ENCODE data around the gene FREM1. TPM values are rescaled to one million over a fixed set of nuclear protein-coding genes. Genes with fewer than 3 reads are reported as not detected.

FREM1 gene
- total and polyA plus RNA-seq, 2 of the 4 experiments (the other 2 are of a cell fraction) = under 0.01 TPM; not detected in 1

GRCh38 chr9:14906644-14907359, 3.4 kb downstream of the FREM1 start:
- dilution Hi-C loops (cut with HindIII; ENCODE audit: low sequenced_read_pairs, unreplicated experiment) (no loop called here), in situ Hi-C loops (cut with MboI; ENCODE audit: low sequenced_read_pairs) (no loop called here), intact Hi-C loops (cut with micrococcal nuclease) (no loop called here)
- Histone ChIP-seq H3K23ac (ENCODE audit: low read depth, low read length) (no peak overlapping the region), H2BK5ac (ENCODE audit: low read depth, low read length, poor library complexity, severe bottlenecking) (no peak overlapping the region), H2AK9ac (replicated peaks; ENCODE audit: low read depth, low read length, poor library complexity) (no peak overlapping the region), H4K20me1 (ENCODE audit: insufficient read depth, low read length) (no peaks in the 10 kb centered on the region), H3K4me1 (ENCODE audit: control insufficient read depth, insufficient read depth, low read length) (no peaks in the 10 kb centered on the region), H2AK5ac (ENCODE audit: low read depth, low read length) (no peak overlapping the region), H3K27me3 (ENCODE audit: control insufficient read depth, insufficient read depth, low read length) (peaks cover 6% of the 10 kb centered on the region; the same call in 1 of the 2 replicates), H3K36me3 (ENCODE audit: control insufficient read depth, insufficient read depth, low read length) (no peaks in the 10 kb centered on the region), H3K4me2 (ENCODE audit: low read depth, low read length) (no peak overlapping the region), H4K91ac (ENCODE audit: insufficient read depth, low read depth, low read length) (no peak overlapping the region), H2BK20ac (ENCODE audit: low read depth, low read length) (no peak overlapping the region), H3K27ac (ENCODE audit: insufficient read depth, low read length) (no peak overlapping the region), H3K14ac (replicated peaks; ENCODE audit: low read depth, low read length) (no peak overlapping the region), H4K8ac (ENCODE audit: low read depth in 2 of 2, low read length in 2 of 2) (no peak overlapping the region), H3K9me3 (ENCODE audit: control insufficient read depth, insufficient read depth, low read length) (no peaks in the 10 kb centered on the region), H3K56ac (ENCODE audit: extremely low read depth, insufficient read depth, low read length) (no peak overlapping the region), H3K9me1 (ENCODE audit: insufficient read depth, low read length) (no peaks in the 10 kb centered on the region), H3K9ac (ENCODE audit: low read depth, low read length) (no peak overlapping the region), H3K4me3 (ENCODE audit: insufficient read depth, low read depth, low read length) (no peak overlapping the region), H3K4ac (ENCODE audit: low read depth, low read length) (no peak overlapping the region), H3K79me1 (ENCODE audit: low read depth in 1 of 2, low read length in 2 of 2) (no peaks in the 10 kb centered on the region), H4K5ac (ENCODE audit: low read depth, low read length) (no peak overlapping the region), H2BK15ac (ENCODE audit: low read depth, low read length) (no peak overlapping the region), H2AFZ (replicated peaks; ENCODE audit: low read length, poor library complexity) (no peak overlapping the region), H3K18ac (ENCODE audit: low read depth, low read length) (no peak overlapping the region), H2BK120ac (ENCODE audit: low read depth, low read length) (no peak overlapping the region)
- no CpG with 5 or more reads among the region's 2 CpGs for WGBS, 2 experiments (ENCODE audit: extremely low coverage in 2 of 2, insufficient read length in 1 of 2)
- ChIA-PET POLR2A (ENCODE audit: unreplicated experiment) (no interaction called here), CTCF (no interaction called here)
- TF ChIP-seq NFE2L2 (IDR thresholded peaks at IDR 0.05; ENCODE audit: low read depth, low read length) = no peak
- TF ChIP-seq CTCF (conservative IDR thresholded peaks at IDR 0.05; ENCODE audit: low read depth, low read length) = no peak
- TF ChIP-seq BHLHE40 (IDR thresholded peaks at IDR 0.05; ENCODE audit: low read depth, low read length) = no peak
- no peak for TF ChIP-seq ELK1 (IDR thresholded peaks at IDR 0.05; ENCODE audit: borderline replicate concordance, low read depth, low read length)
- TF ChIP-seq POLR2A (IDR thresholded peaks at IDR 0.05; ENCODE audit: low read depth, low read length) = no peak
- no peak for TF ChIP-seq SMC3 (IDR thresholded peaks at IDR 0.05; ENCODE audit: low read depth, low read length)
- no peak for TF ChIP-seq RFX5 (IDR thresholded peaks at IDR 0.05; ENCODE audit: low read depth, low read length)
- no peak for TF ChIP-seq MAFK (IDR thresholded peaks at IDR 0.05; ENCODE audit: low read depth, low read length)
- TF ChIP-seq RAD21 (IDR thresholded peaks at IDR 0.05; ENCODE audit: low read length) = no peak
- no peak for TF ChIP-seq CHD1 (IDR thresholded peaks at IDR 0.05; ENCODE audit: low read depth, low read length)
- no peak for TF ChIP-seq RCOR1 (IDR thresholded peaks at IDR 0.05; ENCODE audit: insufficient replicate concordance, low read length)
- no TSS peak for BruUV-seq (replicated peaks)
- DNase-seq = no peak
- ATAC-seq (ENCODE audit: low read depth) = no peak

Data from IMR-90 (cell line).